ENCODE data around the gene NDUFA3.

Gene NDUFA3

DNA sequence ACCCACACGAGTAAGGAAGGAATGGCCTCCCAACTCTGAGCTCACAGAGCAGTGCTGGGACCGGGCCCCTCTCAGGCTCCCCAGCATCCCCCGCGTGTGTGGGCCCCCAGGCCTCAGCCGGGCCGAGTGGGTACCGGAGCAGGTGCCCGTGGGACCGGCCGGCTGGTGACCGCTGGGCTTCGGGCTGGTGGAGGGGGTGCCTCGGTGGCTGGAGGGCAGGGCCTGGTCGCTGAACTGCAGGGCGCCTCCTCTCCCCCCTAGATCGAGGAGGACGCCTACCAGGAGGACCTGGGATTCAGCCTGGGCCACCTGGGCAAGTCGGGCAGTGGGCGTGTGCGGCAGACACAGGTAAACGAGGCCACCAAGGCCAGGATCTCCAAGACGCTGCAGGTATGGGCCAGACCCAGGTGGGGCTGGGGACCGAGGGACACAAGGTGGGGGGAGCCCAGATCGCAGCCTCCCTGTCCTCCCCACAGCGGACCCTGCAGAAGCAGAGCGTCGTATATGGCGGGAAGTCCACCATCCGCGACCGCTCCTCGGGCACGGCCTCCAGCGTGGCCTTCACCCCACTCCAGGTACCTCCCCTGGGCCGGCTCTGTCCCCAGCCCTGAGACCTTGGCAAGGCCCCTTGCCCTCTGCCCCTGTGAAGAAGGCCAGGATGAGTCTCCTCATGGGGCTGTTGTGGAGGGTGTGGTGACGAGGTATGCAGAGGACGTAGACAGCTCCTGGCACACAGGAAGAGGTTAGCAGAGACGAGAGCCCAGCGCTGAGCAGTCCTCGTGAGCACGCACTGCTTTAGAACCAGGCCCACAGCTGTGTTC, 26.4 kb downstream of the NDUFA3 start (continued):
- TF ChIP-seq CSRNP3 (CRISPR knock-in tag; IDR thresholded peaks at IDR 0.05) (no peak), TOX (CRISPR knock-in tag; IDR thresholded peaks at IDR 0.05; ENCODE audit: borderline replicate concordance) (no peak), OSR1 (CRISPR knock-in tag; IDR thresholded peaks at IDR 0.05) (no peak), ZNF8 (CRISPR knock-in tag; IDR thresholded peaks at IDR 0.05) (no peak), ISL1 (CRISPR knock-in tag; IDR thresholded peaks at IDR 0.05) (no peak), ZC3H10 (CRISPR knock-in tag; IDR thresholded peaks at IDR 0.05) (no peak)

DNA sequence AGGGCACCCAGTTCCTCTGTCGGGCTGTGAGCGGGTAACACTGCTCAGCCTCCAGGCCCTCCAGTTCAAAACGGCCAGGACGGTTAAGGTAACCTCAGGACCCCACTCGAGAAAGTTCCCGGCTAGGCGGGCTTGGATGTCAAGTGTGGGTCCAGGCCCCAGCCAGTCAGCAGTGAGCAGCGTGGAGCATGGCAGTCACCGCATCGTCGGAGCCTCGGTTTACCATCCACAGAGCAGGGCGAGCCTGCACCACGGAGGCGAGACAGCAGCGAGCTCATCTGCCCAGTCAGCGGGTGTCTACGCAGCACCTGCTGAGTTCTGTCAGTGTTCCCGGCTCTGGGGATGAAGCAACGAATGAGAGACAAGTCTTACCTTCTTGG, 27.0 kb downstream of the NDUFA3 start:
- TF ChIP-seq, protein P1, sequence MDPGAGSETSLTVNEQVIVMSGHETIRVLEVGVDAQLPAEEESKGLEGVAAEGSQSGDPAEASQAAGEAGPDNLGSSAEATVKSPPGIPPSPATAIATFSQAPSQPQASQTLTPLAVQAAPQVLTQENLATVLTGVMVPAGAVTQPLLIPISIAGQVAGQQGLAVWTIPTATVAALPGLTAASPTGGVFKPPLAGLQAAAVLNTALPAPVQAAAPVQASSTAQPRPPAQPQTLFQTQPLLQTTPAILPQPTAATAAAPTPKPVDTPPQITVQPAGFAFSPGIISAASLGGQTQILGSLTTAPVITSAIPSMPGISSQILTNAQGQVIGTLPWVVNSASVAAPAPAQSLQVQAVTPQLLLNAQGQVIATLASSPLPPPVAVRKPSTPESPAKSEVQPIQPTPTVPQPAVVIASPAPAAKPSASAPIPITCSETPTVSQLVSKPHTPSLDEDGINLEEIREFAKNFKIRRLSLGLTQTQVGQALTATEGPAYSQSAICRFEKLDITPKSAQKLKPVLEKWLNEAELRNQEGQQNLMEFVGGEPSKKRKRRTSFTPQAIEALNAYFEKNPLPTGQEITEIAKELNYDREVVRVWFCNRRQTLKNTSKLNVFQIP (CRISPR knock-in tag; IDR thresholded peaks at IDR 0.05; ENCODE audit: borderline replicate concordance, low read depth): no peak
- no peak for TF ChIP-seq TOX (CRISPR knock-in tag; IDR thresholded peaks at IDR 0.05; ENCODE audit: borderline replicate concordance)
- TF ChIP-seq SNAI2 (CRISPR knock-in tag; IDR thresholded peaks at IDR 0.05): no peak
- TF ChIP-seq, protein P2, sequence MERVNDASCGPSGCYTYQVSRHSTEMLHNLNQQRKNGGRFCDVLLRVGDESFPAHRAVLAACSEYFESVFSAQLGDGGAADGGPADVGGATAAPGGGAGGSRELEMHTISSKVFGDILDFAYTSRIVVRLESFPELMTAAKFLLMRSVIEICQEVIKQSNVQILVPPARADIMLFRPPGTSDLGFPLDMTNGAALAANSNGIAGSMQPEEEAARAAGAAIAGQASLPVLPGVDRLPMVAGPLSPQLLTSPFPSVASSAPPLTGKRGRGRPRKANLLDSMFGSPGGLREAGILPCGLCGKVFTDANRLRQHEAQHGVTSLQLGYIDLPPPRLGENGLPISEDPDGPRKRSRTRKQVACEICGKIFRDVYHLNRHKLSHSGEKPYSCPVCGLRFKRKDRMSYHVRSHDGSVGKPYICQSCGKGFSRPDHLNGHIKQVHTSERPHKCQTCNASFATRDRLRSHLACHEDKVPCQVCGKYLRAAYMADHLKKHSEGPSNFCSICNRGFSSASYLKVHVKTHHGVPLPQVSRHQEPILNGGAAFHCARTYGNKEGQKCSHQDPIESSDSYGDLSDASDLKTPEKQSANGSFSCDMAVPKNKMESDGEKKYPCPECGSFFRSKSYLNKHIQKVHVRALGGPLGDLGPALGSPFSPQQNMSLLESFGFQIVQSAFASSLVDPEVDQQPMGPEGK (CRISPR knock-in tag; IDR thresholded peaks at IDR 0.05; ENCODE audit: borderline replicate concordance): no peak
- TF ChIP-seq ISL1 (CRISPR knock-in tag; IDR thresholded peaks at IDR 0.05): no peak
- TF ChIP-seq BACH2 (CRISPR knock-in tag; IDR thresholded peaks at IDR 0.05; ENCODE audit: borderline replicate concordance): no peak
- TF ChIP-seq ZC3H10 (CRISPR knock-in tag; IDR thresholded peaks at IDR 0.05): no peak
- TF ChIP-seq, protein P3, sequence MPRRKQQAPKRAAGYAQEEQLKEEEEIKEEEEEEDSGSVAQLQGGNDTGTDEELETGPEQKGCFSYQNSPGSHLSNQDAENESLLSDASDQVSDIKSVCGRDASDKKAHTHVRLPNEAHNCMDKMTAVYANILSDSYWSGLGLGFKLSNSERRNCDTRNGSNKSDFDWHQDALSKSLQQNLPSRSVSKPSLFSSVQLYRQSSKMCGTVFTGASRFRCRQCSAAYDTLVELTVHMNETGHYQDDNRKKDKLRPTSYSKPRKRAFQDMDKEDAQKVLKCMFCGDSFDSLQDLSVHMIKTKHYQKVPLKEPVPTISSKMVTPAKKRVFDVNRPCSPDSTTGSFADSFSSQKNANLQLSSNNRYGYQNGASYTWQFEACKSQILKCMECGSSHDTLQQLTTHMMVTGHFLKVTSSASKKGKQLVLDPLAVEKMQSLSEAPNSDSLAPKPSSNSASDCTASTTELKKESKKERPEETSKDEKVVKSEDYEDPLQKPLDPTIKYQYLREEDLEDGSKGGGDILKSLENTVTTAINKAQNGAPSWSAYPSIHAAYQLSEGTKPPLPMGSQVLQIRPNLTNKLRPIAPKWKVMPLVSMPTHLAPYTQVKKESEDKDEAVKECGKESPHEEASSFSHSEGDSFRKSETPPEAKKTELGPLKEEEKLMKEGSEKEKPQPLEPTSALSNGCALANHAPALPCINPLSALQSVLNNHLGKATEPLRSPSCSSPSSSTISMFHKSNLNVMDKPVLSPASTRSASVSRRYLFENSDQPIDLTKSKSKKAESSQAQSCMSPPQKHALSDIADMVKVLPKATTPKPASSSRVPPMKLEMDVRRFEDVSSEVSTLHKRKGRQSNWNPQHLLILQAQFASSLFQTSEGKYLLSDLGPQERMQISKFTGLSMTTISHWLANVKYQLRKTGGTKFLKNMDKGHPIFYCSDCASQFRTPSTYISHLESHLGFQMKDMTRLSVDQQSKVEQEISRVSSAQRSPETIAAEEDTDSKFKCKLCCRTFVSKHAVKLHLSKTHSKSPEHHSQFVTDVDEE (CRISPR knock-in tag; IDR thresholded peaks at IDR 0.05): no peak
- TF ChIP-seq ZFP3 (CRISPR knock-in tag; IDR thresholded peaks at IDR 0.05): no peak
- no peak for TF ChIP-seq CREB5 (CRISPR knock-in tag; IDR thresholded peaks at IDR 0.05; ENCODE audit: low read depth)

GRCh38 chr19:54133312-54133956, 30.8 kb downstream of the NDUFA3 start:
- TF ChIP-seq ZC3H10 (CRISPR knock-in tag; IDR thresholded peaks at IDR 0.05) (no peak), CSDC2 (CRISPR knock-in tag; IDR thresholded peaks at IDR 0.05) (no peak), ZNF8 (CRISPR knock-in tag; IDR thresholded peaks at IDR 0.05) (no peak), ZNF70 (CRISPR knock-in tag; IDR thresholded peaks at IDR 0.05) (no peak), ARNTL (CRISPR knock-in tag; IDR thresholded peaks at IDR 0.05; ENCODE audit: borderline replicate concordance, low read depth) (no peak), PPARA (CRISPR knock-in tag; IDR thresholded peaks at IDR 0.05; ENCODE audit: borderline replicate concordance) (no peak), CREB5 (CRISPR knock-in tag; IDR thresholded peaks at IDR 0.05; ENCODE audit: low read depth) (no peak), ZNF565 (CRISPR knock-in tag; conservative IDR thresholded peaks at IDR 0.05; ENCODE audit: low read depth) (no peak), TOX (CRISPR knock-in tag; IDR thresholded peaks at IDR 0.05; ENCODE audit: borderline replicate concordance) (no peak), GLIS3 (CRISPR knock-in tag; IDR thresholded peaks at IDR 0.05) (no peak)
- TF ChIP-seq, protein P3 (CRISPR knock-in tag; IDR thresholded peaks at IDR 0.05): no peak
- ATAC-seq: no peak

More for the DNA sequence above, 27.0 kb downstream of the NDUFA3 start:
- no peak for ATAC-seq

Measured in SK-N-SH treated with all-trans-retinoic acid at 6 μM for 48 hours (cell line).